ENCODE data around the gene SLC49A4.

The SLC49A4 gene

GRCh38 chr3:122786066-122786465 is 8.8 kb upstream of the SLC49A4 start:
- DNase-seq: no peak

DNA sequence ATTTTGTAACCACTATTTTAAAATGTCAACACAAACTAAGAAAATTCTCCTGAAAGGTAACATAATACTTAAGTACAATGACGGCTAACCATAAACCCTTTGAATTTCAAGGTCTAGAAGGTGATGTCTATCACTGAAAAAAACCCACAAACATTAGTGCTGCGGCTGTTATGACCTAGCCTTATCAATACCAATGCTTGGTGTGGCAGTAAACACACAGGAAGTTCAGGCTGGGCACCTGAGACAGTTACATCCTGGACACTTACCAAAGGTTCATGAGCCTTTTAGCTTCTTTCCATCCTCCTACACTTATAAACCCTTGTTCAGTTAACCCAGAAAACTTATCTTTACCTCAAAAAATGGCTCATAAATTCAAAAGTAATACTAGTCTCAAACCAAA is 7.0 kb upstream of the SLC49A4 start:
- DNase-seq: no peak

- no peak for DNase-seq
Measured at GRCh38 chr3:122789585-122790273, 5.1 kb upstream of the SLC49A4 start.

DNA sequence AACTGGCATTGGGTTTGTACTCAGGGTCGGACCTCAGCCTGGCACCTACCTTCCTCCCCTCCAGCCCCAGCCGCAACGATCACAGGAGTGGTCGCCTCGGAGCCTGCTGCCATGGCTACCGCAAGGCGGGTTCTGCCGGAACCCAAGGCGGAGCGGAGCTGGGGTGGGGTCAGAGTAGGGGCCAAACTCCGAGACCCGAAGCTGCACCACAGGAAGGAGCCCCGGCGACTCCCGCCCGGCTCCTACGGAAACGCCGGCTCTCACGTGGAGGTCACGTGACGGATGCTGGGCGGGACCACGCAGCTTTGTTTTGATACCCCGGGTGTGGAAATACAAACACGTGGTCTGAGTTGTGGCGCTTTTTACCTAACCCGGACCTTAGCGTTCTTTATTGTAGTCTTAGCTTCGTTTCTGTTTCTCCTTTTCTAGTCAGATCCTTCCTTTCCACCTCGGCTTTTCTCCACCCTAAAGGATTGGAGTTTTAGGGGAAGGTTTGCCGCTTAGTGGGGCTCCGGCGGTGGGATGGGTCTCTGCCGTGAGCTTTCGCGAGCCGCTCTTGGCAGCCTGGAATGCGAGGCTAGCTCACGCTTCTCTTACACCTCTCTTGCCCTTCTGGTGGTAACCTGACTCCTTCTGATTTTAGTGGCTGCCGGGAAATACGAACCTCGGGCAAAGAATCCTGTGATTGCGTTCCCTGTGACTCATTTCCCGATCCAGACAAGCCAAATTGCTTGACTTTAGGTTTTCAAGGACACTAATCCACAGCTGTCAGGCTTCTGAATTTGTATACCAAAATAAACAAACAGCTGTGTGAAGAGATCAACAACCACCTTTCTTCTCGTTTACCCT is 1.1 kb upstream of the SLC49A4 start, which contains the start of gene HSPBAP1:
Gene HSPBAP1, minus strand, starts transcription at position 264 of the 849 bp plus-strand sequence. Its CDS starts 151 bp downstream, at position 113.
- no peak for DNase-seq

DNA sequence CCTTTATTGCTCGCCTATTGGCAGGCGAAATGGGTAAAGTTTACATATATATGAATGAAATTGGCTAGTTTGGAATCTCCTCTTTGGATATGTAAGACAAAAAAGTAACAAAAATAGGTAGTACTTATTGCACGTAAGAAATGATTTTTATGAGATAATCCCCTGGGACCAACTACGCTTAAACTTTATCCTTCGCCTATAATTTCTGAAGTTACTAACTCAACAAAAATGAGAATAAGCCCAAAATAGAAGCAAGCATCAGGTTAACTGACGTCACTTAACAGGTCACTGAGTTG is 438 bp upstream of the SLC49A4 start:
- no peak for DNase-seq

DNA sequence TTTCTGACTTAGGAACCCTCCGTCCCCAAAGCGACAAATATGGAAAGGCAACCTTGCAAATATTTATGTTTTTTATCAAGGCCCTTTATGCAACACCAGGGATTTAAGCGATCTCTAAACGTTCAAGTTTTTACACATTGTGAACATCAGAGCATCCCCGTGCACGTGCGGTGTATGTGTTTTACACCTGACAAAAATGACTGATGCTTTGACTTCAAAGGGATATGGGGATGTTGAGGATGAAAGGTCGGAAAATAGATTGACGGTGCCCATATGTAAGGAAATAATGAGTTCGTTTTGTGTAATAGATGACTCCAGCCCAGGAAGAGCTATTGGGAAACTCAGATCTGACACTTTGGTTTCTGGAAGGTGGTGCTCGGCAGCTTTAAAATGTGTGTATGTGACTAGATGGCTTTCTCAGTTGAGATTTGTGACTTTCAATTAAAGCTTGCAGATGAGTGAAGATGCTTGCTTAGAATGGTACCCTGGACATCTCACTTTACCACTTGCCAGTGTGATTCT is 866 bp downstream of the SLC49A4 start:
- no peak for DNase-seq

- no peak for DNase-seq
Measured at GRCh38 chr3:122797291-122797690, 2.4 kb downstream of the SLC49A4 start.

DNA sequence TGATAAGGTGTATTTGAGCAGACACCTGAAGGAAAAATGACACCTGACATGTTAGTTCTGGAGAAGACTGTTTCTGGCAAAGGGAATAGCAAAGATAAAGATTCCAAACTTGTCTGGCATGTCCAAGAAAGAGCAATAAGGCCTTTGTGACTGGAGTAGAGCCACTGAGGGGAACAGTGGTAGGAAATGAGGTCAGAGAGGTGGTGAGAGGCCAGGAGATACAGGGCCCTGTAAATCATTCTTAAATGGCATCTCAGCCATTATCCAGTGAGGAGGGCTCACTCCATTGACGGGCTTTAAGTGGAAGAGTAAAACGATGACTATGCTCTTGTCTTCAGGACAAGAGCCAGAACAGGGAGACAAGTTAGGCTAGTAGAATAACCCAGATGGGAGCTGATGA is 4.5 kb downstream of the SLC49A4 start:
- DNase-seq: no peak

- DNase-seq: no peak
Measured at GRCh38 chr3:122800031-122800430, 5.2 kb downstream of the SLC49A4 start.

GRCh38 chr3:122800706-122801237 is 5.9 kb downstream of the SLC49A4 start:
- DNase-seq: no peak

DNA sequence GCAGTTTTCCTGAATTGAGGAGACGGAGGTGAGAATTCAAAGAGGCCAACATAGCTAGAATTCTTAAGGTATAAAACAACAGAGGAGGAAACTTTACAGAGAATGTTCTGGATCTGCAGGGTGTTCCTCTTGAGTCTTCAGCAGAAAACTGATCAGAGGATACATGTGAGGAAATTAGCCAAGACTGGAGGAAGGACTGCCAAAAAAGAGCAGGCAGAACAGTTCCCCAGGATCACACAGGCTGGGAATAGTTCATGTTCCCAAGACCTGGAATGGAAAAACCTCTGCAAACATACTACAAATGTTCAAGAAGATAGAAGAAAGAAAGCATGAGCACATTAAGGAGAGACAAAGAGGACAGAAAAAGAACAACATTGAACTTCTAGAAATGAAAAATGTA is 7.5 kb downstream of the SLC49A4 start:
- DNase-seq: no peak

DNA sequence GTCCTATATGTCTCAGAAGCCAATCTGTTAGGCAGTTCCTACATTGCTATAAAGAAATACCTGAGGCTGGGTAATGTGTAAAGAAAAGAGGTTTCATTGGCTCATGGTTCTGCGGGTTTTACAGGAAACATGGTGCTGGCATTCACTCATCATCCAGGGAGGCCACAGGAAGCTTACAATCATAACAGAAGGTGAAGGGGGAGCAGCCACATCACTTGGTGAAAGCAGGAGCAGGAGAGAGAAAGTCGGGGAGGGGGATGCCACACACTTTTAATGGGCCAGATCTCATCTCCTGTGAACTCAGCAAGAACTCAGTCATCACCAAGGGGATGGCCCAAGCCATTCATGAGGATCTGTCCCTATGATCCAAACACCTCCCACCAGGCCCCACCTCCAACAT is 9.1 kb downstream of the SLC49A4 start:
- DNase-seq: no peak

- DNase-seq: no peak
Measured at GRCh38 chr3:122810734-122811133, 15.9 kb downstream of the SLC49A4 start.

GRCh38 chr3:122816587-122816986 is 21.7 kb downstream of the SLC49A4 start:
- no peak for DNase-seq

GRCh38 chr3:122824465-122825381 is 29.9 kb downstream of the SLC49A4 start:
- no peak for DNase-seq

GRCh38 chr3:122825460-122825859 is 30.6 kb downstream of the SLC49A4 start:
- no peak for DNase-seq

DNA sequence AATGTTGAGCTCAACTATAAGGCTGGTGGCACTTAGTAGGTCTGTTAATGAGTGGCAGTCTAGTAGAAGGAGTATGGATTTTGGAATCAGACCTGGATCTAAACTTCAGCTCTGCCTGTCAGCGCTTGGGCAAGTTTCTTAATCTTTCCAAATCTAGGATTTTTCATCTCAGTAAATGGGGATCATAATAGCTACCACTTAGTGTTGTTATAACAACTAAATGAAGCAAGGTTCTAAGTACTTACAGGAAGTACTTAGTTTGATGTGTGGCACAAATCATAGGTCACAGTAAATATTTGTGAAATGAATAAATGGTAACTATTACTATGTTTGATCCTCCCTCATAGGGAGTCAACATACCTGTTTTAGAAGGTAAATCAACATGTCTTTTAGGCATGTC is 31.4 kb downstream of the SLC49A4 start:
- DNase-seq: no peak

DNA sequence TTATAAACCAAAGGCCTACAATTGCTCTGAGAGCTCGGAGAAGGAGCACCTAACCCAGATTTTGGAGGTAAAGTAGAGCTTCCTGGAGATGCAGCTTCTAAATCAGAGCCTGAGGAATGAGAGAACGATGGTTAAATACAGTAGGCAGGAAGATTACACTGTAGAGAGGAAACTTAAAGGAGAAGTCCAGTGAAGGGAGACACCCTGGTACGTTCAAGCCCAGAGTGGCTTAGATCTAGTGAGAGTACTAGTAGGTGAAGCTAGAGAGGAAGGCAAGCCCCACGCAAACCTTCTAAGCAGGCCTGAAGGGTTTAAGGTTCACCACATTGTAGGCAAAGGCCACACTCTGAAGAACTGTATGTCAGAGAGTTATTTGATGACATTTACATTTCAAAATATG is 33.4 kb downstream of the SLC49A4 start:
- no peak for DNase-seq

GRCh38 chr3:122835590-122835989 is 40.7 kb downstream of the SLC49A4 start:
- no peak for DNase-seq

GRCh38 chr3:122843604-122844003 is 48.7 kb downstream of the SLC49A4 start:
- no peak for DNase-seq

DNA sequence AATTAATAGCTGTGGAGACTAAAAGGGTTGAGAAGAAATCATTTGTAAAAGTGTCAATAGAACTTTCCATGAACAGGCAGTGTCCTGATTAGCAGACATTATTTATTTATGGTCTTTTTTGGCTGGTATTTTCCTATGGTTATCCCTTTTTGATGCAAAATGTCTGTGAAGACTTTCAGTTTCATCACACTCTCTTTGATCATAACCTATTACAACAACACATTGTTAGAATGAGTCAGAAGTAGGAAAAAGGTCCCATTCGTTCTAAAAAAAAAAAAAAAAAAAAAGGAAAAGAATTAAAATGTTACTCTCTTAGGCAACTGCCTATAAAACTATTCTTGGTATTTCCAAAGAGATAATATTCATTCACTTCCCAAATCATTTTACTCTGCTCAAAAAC is 62.1 kb downstream of the SLC49A4 start:
- no peak for DNase-seq

DNA sequence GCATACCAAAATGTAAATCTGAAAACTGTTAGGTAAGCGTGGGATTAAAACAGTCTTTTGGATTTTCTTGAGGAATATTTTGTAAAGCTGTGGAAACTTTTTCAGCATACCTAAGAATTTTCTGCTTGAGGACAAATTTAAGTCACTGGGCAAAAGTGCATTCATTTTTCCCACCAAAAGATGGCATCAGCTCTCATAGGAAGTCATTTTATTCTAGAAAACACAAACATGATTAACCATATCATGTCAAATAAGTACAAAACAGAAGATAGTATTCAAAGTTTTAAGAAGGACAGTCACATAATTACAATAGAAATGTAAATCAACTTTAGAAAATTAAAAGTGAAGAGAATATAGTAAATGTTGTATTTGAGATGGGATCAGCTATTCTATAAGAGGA is 63.5 kb downstream of the SLC49A4 start:
- no peak for DNase-seq
